GM19452 (cell line): ENCODE measurements around the gene URM1.
A peak's percentile ranks its signal among the peaks of the same experiment; 100 is the strongest.
"Not testable (repeated sequence)": the region's sequence is repeated elsewhere in the genome, so short reads cannot be mapped to it uniquely, and the experiment has no call there.

Source experiments
- ATAC-seq: cut with Tn5 transposase; IDR thresholded peaks from one replicate; pipeline ENCODE4 v1.9.1; 2021; ENCODE audit not compliant: unreplicated experiment

Gene URM1

DNA sequence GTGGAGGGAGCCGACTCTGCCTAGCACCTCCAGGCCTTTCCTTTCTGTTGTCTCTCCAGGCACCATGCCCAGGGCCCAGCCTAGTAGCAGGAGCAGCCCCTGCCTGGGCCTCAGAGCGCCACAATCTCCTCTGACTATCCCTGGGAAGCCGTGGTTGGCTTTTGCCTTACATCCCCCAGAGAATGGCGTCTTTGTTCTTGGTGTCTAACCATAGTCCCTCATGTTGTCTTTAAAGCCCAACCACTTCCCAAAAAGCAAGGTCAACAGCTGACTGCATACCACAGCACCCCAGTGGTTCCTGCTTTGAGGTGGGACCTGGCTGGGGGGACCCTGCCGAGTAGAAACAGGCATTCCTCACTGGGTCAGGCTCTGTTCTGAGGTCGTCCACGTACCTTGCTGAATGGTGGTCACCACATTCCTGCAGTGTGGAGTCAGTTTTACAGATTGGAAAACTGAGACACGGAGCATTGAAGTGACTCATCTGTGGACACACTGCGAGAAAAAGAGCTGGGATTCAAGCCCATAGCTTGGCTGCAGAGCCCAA lies 35.7 kb downstream of the URM1 start:
- ATAC-seq = no peak

DNA sequence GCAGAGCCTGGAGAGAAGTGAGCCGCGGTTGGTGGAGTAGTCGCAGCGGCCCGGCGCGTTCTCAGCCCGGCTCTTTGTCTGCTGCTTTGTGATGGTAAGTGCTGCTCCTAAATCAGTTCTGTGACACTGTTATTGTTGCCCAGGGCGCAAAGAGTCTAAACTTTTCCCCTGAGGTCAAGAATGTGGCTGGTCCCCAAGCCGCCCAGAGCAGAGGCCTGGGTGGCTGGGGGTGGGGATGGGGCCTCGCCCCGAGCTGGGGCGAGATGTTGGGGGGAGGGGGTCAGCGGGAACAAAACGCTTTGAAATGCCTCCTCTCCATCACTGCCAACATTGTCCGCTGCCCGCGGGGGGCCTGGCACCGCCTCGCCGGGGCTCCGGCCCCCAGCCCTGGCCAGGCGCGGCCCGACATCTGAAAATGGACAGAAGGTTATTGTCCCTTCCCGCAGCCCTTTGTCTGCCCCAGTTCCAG lies 37.8 kb downstream of the URM1 start:
- no peak for ATAC-seq

DNA sequence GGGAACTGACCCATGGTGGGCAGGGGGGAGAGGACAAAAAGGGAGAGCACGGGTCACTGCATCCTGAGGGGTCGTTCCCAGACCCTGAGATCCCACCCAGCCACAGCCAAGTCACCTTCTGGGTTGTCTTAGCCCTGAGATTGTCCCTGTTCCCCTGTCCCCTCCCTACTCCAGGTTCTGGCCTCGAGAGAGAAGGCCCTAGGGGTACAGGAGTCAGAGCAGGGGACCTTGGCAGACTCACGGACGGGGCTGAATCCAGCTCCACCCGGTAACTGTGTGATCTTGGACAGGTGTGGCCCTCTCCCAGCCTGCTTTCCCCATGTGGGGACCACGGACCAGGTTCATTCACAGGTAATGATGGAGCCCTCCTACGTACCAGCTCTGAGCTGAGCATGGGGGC lies 38.3 kb downstream of the URM1 start:
- no peak for ATAC-seq

DNA sequence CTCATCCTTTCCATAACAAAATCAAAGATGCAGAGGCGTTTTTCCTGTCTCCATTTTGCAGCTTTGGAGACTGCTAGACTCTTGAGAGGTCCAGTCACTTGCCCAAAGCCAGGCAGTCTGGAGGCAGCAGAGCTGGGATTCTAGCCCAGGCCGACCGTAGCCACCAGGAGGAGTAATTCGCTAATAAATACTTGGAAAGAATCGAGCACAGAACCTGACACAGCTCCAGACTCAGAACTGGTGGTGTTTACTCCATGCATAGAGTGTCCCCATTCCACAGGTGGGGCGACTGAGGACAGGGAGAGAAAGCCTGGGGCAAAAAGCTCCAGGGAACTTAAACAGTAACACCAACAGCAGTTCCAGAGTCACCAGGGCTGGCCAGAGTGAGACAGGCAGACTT lies 38.8 kb downstream of the URM1 start:
- ATAC-seq = no peak

DNA sequence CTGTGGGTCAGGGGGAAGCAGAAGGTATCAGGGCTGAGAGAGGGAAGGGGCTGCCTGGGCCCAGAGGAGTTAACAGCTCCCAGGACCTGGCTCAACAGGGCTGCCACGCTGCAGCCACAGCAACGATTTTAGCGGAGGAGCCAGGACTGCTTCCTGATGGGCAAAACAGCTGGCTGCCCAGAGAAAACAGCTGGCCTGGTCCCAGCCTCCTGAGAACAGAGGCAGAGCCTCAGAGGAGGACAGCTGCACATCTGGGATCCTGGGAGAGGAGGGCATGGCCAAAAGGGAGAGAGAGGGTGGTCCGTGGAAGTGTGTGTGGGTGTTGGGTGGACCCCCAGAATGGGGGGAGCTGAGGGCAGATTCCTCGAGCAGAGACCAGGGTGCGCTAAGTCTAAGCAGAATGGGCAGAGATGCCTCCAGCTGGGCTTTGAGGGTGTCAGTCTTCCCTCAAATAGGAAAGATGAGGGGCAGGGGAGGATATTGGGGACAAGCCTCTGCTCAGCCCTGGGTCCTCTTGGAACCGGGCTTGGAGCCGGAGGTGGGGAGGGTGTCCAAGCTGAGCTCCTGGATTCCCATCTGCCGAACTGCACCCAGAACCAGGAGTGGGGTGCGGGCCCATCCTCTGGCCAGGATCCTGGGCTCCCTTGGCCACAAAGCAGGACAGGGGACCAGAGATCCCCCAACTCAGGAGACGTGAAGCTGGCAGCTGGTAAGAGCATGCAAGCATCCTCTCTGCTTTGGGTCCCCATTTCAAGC lies 40.4 kb downstream of the URM1 start:
- ATAC-seq = no peak

DNA sequence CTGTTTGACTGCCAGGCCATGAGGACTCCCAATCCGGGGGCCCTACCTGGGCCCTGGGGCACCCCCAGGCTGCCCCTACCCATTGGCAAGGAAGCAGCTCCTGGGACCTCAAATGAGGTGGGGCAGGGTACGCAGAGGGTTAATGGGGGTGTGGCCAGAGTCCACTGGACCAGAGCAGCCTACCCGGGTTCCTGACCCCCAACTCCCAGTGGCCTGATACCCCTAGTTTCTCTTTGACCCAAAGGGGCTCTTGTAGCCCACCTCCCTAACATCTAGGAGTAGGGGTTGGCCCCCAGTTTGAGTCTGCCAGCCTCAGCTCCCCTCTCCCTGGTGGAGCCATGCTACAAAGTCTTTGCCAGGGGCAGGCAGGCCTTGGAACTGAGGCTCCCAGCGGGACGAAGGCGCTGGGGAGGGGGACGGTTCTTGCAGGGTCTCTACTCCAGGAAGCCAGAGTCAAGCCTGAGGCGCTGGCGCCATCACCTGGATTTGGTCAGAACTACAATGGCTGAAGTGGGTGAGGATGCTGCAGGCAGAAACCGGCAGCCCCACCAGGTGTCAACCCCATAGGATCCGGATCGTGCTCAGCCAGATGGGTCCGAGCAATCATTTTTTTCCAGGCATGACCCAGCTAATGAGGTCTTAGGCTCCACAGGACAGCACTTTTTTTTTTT lies 41.1 kb downstream of the URM1 start:
- ATAC-seq = no peak

DNA sequence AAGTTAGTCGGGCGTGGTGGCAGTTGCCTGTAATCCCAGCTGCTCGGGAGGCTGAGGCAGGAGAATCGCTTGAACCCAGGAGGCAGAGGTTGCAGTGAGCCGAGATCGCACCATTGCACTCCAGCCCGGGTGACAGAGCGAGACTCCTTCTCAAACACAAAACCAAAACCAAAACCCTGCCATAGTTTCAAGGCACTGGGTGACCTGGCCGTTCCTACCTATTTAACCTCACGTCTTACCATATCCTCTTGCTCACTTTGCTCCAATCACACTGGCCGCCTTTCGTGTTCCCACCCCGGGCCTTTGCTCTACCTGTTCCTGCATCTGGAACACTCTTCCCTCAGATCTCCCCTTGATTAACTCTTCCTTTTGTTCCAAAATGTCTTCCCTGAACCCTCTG lies 42.6 kb downstream of the URM1 start:
- not testable (repeated sequence) for ATAC-seq

DNA sequence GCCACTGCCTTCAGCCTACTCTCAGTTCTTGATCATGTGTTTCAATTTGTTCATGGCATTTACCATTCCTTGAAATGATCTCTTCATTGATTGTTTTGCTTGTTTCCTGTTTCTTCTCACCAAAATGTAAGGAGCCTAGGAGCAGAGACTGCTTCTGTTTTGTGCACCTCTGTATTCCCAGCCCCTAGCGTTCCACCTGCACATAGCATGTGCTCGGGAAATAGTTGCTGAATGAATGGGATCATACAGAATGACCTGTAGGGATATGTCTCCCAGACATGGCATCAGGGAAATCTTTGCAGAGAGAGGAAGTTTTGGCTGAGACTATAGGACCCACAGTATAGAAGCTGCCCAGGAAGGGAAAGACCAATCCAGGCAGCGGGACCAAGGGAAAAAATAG lies 43.3 kb downstream of the URM1 start:
- no peak for ATAC-seq

DNA sequence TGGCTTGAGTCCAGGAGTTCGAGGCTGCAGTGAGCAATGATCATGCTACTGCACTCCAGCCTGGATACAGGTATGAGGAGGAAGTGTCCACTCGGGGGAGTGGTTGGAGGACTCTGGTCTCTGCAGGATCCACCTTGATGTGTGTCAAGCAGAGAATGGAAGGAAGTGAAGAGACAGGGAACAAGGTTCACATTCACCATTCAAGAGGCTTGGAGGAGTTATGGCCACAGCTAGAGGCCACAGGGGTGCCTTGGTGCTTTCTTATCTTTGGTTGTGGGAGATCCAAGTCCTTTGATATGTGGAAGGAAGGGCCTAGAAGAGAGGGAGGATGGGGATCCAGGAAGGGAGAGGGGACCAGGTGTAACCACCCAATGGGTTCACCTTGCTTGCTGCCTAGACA lies 44.1 kb downstream of the URM1 start:
- no peak for ATAC-seq

DNA sequence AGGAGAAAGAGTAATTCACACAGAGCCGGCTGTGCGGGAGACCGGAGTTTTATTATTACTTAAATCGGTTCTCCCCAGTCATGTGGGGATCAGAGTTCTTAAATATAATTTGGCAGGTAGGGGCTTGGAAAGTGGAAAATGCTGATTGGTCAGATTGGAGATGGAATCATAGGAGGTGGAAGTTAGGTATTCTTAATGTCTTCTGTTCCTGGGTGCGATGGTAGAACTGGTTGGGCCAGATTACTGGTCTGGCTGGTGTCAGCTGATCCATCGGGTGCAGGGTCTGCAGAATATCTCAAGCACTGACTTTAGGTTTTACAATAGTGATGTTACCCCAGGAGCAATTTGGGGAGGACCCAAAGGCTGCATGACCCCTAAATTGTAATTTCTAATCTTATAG lies 44.8 kb downstream of the URM1 start:
- ATAC-seq = no peak

DNA sequence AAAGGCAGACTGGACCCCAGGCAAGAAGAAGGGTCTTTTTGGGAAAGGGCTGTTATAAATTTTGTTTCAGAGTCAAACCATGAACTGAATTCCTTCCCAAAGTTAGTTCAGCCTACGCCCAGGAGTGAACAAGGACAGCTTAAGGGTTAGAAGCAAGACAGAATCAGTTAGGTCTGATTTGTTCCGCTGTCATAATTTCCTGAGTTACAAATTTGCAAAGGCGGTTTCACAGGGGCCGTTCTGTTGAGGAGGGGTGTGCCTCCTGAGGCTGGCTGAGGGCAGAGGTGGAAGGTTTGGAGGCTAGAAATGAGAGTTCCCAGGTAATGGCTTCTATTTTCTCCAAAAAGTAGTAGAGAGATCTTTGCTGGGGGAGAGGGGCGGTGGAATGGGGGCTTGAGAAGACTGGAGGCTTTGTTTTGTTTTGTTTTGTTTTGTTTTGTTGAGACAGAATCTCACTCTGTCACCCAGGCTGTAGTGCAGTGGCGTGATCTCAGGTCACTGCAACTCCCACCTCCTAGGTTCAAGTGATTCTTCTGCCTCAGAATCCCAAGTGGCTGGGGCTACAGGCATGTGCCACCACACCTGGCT lies 45.4 kb downstream of the URM1 start:
- ATAC-seq = no peak

DNA sequence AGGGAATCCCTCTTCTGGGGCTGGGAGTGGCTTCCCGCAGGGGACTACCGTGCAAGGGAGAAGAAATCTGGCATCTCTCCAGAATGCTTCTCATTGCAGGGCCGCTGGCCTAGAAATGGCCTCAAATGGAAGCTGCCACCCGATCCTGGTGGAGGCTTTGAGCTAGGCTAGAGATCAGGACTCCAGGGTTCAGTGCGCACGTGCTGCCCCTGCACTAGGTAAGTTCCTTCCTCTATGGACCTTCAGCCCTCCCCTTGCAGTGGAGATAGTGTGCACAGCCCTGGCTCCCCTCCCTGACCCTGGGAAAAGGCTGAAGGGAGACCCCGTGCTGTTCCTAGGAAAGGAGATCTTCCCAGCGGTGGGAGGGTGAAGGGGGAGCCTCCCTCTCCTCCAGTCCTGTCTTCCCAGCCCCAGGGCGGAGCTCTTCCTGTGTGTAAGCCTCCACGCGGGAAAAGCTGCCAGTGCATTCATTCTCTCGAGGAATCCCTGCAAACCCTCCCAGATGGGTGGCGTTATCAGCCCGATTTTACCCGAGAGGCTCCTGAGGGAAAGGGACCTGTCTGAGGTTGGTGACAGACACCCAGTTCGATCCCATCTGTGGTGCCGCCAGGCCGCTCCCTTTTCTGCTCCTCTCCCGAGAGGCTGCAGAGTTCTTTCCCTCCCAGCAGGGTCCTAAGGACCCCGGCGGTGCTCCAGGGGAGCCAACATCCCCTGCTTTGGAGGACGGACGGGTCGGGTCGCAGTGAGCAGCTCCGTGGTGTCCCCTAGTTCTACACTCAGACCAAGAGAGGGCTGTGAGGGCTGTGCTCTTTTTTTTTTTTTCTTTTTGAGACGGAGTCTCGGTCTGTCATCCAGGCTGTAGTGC lies 48.1 kb downstream of the URM1 start:
- ATAC-seq = no peak

DNA sequence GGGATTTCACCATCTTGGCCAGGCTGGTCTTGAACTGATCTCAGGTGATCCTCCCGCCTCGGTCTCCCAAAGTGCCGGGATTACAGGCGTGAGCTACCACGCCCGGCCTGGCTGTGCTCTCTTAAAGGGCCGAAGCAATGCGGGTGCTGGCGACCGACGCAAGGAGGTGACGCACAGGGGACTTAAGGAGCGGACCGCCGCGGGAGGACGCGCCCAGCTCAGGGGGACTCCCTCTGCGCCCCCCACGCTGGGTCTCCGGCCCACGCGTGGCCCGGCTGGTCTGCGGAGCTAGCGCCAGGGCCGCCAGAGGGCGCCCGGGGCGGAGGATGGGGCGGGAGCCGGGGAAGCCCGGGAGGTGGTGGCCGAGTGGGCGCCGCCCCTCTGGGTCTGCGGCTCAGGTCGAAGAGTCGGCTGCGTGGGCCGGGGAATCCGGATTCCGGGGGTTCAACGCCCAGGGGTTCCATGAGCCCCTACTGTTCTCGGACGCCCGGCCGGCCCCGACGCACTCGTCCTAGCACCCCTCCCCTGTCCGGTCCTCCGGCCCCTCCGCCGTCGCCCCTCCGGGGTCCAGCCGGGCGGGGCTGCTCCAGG lies 49.0 kb downstream of the URM1 start:
- ATAC-seq = peak; percentile 69

DNA sequence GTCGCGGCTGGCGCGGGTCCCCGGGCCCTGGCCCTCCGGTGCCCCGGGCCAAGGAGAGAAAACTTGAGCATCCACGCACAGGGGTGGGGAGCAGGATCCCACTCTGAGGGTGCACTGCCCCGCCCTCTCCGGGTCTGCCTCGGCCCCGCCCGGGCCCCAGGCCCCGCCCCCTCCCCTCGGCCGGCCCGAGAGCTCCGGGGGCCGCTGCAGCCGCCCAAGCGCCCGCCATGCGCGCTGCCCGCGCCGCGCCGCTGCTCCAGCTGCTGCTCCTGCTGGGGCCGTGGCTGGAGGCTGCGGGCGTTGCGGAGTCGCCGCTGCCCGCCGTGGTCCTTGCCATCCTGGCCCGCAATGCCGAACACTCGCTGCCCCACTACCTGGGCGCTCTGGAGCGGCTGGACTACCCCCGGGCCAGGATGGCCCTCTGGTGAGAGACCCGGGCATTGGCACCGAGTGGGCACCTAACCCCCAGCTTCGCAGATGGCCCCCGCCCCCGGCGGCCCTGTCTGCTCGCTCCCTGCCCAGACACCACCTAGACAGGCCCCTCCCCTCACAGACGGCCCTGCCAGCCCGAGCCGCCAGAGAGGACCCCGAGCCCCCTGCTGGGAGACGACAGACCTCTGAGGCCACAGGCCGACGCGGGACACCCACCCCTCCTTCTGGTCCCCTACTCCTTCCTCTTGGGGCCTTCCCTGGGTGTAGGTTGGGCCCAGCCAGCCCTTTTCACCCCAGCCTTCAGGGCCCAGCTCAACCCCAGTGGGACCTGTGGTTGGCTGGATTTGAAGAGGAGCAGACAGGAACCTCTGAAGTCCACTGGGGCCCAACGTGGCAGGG lies 49.7 kb downstream of the URM1 start, which contains the start of gene CERCAM:
Gene CERCAM (plus strand): TSS at position 207 of the 831 bp plus-strand sequence. CDS start 21 bp downstream, at position 228.
- peak; percentile 64 for ATAC-seq

DNA sequence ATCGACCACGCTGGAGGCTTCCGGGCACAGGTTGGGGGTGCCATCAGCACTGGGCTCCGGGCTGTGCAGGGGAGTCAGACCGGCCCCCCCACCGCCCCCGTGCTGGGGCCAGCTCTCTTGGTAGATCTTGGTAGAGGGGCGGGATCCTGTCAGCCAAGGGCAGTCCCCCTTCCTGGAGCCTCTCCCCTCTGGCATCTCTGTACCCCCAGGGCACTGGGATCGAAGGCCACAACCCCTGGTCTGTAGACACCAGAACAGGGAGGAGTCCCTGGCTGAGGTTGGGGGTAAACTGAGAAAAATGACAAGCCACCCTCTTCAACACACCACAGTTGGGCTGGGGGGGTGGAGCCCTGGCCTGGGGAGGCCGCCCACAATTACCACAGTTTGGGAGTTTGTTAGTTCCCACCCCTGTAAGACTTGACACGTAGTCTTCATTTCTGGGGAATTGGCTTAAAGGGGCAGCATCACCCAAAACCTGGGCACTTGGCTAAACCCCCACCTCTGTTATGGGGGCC lies 50.4 kb downstream of the URM1 start:
- ATAC-seq = no peak

DNA sequence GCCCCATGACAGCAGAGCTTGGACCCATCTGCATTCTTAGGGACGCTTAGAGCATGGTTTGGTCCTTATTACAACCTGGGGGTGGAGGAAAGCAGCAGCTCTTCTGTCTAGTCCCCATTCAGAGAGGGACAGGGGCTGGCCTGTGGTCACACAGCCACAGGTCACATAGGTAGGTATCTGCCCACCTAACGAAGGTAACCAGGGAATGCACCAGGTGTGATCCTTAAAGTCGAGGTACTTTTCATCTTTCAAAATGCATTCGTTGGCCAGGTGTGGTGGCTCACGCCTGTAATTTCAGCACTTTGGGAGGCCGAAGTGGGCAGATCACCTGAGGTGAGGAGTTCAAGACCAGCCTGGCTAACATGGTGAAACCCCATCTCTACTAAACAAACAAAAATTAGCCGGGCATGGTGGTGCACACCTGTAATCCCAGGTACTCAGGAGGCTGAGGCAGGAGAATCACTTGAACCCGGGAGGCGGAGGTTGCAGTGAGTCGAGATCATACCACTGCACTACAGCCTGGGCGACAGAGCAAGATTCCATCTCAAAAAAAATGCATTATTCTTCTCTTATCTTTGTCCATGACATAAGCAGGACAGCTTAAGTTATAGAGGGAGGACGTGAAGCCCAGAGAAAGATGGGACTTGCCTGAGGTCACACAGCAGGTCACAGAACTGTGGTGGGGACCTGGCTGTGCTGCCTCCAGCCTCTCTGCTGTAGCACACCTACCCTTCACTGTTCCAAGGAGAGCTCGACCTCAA lies 51.0 kb downstream of the URM1 start:
- ATAC-seq = not testable (repeated sequence)

DNA sequence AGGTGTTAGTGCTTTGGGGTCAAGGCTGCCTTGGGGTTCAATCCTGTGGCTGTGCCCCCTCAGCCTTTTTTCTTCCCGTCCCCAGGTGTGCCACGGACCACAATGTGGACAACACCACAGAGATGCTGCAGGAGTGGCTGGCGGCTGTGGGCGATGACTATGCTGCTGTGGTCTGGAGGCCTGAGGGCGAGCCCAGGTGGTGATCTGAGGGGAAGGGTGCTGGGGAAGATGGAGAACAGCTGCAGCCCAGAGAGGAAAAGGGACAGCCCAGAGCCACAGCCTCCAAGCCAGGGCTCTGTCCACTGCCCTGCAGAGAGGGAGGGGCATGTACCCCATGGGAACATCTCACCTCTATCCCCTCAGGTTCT lies 51.6 kb downstream of the URM1 start:
- ATAC-seq = no peak

DNA sequence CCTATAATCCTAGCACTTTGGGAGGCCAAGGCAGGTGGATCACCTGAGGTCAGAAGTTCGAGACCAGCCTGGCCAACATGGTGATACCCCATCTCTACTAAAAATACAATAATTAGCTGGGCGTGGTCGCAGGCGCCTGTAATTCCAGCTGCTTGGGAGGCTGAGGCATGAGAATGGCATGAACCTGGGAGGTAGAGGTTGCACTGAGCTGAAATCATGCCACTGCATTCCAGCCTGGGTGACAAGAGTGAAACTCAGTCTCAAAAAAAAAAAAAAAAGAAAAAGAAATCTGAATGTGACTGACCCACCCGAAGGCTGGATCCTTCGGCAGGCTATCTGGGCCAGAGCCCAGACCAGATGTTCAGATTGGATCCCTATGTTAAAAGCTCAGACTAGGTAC lies 52.2 kb downstream of the URM1 start:
- ATAC-seq = not testable (repeated sequence)
